ENCODE results near the gene DNM3. TPM values are rescaled to one million over a fixed set of nuclear protein-coding genes. Genes with fewer than 3 reads are reported as not detected.

DNM3 gene
- polyA plus RNA-seq, 4 donors: 4.3 to 5.7 (median 5.0) TPM

- DNase-seq (ENCODE audit: low read depth in 4 of 4, low spot score in 3 of 4): no peak
Measured at GRCh38 chr1:172398970-172399755, 557.9 kb downstream of the DNM3 start.

GRCh38 chr1:172399756-172400721 lies 558.7 kb downstream of the DNM3 start:
- DNase-seq (ENCODE audit: low read depth in 4 of 4, low spot score in 3 of 4): no peak

GRCh38 chr1:172400722-172401105 lies 559.4 kb downstream of the DNM3 start:
- DNase-seq (ENCODE audit: low read depth in 4 of 4, low spot score in 3 of 4): no peak

GRCh38 chr1:172401477-172401876 lies 560.2 kb downstream of the DNM3 start:
- DNase-seq (ENCODE audit: low read depth in 4 of 4, low spot score in 3 of 4): no peak

GRCh38 chr1:172401892-172402291 lies 560.6 kb downstream of the DNM3 start:
- no peak for DNase-seq (ENCODE audit: low read depth in 4 of 4, low spot score in 3 of 4)

GRCh38 chr1:172402878-172403569 lies 561.7 kb downstream of the DNM3 start:
- no peak for DNase-seq (ENCODE audit: low read depth in 4 of 4, low spot score in 3 of 4)

GRCh38 chr1:172404121-172404520 lies 562.8 kb downstream of the DNM3 start:
- DNase-seq (ENCODE audit: low read depth in 4 of 4, low spot score in 3 of 4): no peak

GRCh38 chr1:172405912-172406311 lies 564.6 kb downstream of the DNM3 start:
- no peak for DNase-seq (ENCODE audit: low read depth in 4 of 4, low spot score in 3 of 4)

- no peak for DNase-seq (ENCODE audit: low read depth in 4 of 4, low spot score in 3 of 4)
Measured at GRCh38 chr1:172406968-172407367, 565.7 kb downstream of the DNM3 start.

- DNase-seq (ENCODE audit: low read depth in 4 of 4, low spot score in 3 of 4): no peak
Measured at GRCh38 chr1:172408958-172409357, 567.7 kb downstream of the DNM3 start.

- DNase-seq (ENCODE audit: low read depth in 4 of 4, low spot score in 3 of 4): no peak
Measured at GRCh38 chr1:172410027-172410426, 568.7 kb downstream of the DNM3 start.

GRCh38 chr1:172411791-172412338 lies 570.6 kb downstream of the DNM3 start:
- no peak for DNase-seq (ENCODE audit: low read depth in 4 of 4, low spot score in 3 of 4)

GRCh38 chr1:172414331-172414730 lies 573.0 kb downstream of the DNM3 start:
- no peak for DNase-seq (ENCODE audit: low read depth in 4 of 4, low spot score in 3 of 4)

- no peak for DNase-seq (ENCODE audit: low read depth in 4 of 4, low spot score in 3 of 4)
Measured at GRCh38 chr1:172416496-172417035, 575.3 kb downstream of the DNM3 start.

- no peak for DNase-seq (ENCODE audit: low read depth in 4 of 4, low spot score in 3 of 4)
Measured at GRCh38 chr1:172417557-172417956, 576.3 kb downstream of the DNM3 start.

GRCh38 chr1:172420385-172420784 lies 579.1 kb downstream of the DNM3 start, which contains the start of gene C1orf105:
C1orf105 (plus strand) TSS chr1:172420685; CDS start chr1:172420886, 201 bp downstream.
- no peak for DNase-seq (ENCODE audit: low read depth in 4 of 4, low spot score in 3 of 4)

- DNase-seq (ENCODE audit: low read depth in 4 of 4, low spot score in 3 of 4): no peak
Measured at GRCh38 chr1:172421974-172422604, 580.8 kb downstream of the DNM3 start.

GRCh38 chr1:172423336-172423735 lies 582.0 kb downstream of the DNM3 start:
- no peak for DNase-seq (ENCODE audit: low read depth in 4 of 4, low spot score in 3 of 4)

GRCh38 chr1:172425339-172425738 lies 584.0 kb downstream of the DNM3 start:
- DNase-seq (ENCODE audit: low read depth in 4 of 4, low spot score in 3 of 4): no peak

- no peak for DNase-seq (ENCODE audit: low read depth in 4 of 4, low spot score in 3 of 4)
Measured at GRCh38 chr1:172427191-172427590, 585.9 kb downstream of the DNM3 start.
